Eye (tissue), 1 donor: Measurements from ENCODE around the gene NUDT8.
"Not testable (repeated sequence)": the region's sequence is repeated elsewhere in the genome, so short reads cannot be mapped to it uniquely, and the experiment has no call there.

Experiments
- DNase-seq: peaks from one replicate; pipeline ENCODE4 v3.0.0-alpha.2; 2015

Gene NUDT8

DNA sequence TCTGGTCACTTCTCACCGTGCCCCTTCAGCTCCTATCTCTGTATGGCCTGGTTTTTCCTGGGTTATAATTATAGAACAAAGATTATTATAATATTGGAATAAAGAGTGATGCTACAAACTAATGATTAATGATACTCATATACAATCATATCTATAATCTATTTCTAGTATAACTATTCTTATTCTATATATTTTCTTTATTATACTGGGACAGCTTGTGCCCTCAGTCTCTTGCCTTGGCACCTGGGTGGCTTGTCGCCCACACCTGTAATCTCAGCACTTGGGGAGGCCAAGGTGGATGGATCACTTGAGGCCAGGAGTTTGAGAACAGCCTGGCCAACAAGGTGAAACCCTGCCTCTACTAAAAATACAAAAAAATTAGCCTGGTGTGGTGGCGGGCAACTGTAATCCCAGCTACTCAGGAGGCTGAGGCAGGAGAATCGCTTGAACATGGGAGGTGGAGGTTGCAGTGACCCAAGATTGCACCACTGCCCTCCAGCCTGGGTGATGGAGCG lies 30.0 kb upstream of the NUDT8 start:
- not testable (repeated sequence) for DNase-seq

DNA sequence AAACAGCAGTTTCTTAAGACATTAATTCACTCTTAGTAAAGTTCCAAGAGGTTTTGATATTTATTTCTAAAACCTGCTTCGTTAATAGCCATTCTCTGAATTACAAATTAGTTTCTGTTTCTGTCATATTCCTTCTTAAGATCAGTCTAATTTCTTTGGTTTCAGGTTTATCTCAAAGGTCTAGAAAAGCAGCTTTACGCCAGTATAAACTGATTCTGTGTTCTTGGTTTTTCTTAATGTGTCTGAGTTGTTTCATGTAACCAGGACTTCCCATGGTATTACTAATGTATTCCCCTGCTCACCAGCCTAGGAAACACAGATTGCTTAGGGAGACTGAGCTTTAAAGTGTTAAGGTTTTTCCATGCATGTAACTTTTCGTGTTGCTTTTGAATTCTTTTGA lies 27.6 kb upstream of the NUDT8 start:
- DNase-seq: no peak

DNA sequence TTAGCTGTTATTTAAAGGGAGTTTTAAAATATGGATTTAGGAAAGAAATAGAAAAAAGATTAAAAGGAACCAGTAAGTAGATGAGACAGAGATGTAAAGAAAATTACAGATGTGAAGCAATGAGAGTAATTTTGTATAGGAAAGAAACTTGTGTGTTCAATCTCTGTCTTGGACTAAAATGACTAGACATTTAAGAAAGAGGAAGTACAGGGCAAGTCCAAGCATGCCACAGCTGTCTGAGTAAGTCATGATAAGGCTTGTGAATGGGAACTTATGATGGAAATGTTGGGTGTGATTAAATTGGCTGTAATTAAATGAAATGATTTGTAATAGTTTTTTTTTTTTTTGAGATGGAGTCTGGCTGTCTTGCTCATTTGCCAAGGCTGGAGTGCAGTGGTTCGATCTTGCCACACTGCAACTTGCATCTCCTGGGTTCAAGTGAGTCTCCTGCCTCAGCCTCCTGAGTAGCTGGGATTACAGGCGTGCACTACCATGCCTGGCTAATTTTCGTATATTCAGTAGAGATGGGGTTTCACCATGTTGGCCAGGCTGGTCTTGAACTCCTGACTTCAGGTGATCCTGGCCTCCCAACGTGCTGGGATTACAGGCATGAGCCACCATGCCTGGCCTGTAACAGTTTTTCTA lies 26.7 kb upstream of the NUDT8 start:
- no peak for DNase-seq

DNA sequence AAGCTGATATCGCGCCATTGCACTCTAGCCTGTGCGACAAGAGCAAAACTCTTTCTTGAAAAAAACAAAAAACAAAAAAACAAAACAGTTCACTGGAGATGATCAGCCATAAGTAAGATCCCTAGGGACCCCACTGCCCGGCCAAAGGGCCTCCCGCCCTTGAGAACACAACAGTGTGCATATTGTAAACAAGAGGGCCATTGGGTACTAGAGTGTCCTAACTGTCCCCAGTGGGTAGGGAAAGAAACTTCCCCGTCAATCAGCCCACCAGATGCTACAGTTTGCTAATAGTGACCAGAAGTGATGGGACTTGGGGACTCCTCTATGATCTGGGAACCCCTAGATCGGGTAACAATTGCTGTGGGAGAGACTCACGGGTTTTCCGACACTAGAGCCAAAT lies 24.5 kb upstream of the NUDT8 start:
- DNase-seq: no peak

DNA sequence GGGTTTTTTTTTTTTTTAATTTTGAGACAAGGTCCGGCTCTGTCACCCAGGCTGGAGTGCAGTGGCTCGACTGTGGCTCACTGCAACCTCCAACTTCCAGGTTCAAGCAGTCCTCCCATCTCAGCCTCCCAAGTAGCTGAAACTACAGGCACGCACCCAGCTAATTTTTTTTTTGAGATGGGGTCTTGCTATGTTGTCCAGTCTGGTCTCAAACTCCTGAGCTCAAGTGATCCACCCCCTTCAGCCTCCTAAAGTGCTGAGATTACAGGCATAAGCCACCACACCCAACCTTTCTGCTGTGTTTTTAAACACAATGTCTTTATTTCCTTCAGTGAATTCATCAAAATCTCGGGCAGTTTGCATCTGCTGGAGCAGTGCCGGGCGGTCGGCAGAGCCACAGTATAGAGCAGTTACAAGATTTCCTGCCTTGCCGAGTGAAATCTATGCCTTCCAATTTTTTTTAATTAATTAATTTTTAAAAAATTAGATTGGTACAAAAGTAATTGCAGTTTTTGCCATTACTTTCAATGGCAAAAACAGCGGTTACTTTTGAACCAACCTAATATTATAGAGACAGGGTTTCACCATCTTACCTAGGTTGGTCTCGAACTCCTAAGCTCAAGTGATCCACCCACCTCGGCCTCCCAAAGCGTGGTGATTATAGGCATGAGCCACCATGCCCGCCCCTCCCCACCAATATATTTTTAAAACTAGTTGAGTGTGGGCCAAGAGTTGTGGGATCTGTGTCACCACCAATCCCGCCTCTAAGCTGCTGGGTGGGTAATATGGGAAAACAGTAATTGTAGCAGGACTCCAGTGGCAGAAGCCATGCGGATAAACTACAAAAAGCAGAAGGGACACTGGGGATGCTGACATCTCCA lies 23.5 kb upstream of the NUDT8 start:
- DNase-seq: no peak

DNA sequence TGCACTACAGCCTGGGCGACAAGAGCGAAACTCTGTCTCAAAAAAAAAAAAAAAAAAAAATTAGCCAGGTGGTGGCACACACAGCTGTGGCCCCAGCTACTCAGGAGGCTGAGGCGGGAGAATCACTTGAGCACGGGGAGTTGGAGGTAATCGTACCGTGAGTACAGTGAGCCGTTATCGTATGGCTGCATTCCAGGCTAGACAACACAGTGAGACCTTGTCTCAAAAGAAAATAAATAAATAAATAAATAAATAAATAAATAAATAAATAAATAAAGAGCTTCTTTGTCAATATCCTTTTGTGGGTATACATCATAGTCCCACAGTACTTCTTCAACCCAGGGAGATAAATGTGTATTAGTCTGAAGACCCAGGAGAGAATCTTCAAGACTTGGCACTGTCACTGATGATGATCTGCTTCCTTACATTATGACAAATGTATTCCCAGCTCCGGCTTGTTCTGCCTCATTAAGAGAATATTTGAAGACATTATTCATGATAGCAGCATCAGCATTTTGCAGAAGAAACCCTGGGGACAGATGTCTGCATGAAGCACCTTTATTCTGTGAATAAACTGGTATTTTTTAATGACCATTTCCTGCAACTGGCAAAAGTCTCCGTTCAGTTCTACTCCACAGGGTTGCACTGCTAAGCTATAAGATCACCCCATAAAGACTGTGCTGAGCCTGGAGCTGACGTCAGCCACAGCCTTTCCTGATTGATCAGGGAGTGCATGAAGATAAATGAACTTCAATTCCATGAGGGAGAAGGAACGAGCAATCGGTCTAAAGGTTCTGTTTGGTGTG lies 22.4 kb upstream of the NUDT8 start:
- peak; percentile 48 for DNase-seq

GRCh38 chr11:67649634-67650510 lies 20.1 kb upstream of the NUDT8 start:
- peak; percentile 37 for DNase-seq

DNA sequence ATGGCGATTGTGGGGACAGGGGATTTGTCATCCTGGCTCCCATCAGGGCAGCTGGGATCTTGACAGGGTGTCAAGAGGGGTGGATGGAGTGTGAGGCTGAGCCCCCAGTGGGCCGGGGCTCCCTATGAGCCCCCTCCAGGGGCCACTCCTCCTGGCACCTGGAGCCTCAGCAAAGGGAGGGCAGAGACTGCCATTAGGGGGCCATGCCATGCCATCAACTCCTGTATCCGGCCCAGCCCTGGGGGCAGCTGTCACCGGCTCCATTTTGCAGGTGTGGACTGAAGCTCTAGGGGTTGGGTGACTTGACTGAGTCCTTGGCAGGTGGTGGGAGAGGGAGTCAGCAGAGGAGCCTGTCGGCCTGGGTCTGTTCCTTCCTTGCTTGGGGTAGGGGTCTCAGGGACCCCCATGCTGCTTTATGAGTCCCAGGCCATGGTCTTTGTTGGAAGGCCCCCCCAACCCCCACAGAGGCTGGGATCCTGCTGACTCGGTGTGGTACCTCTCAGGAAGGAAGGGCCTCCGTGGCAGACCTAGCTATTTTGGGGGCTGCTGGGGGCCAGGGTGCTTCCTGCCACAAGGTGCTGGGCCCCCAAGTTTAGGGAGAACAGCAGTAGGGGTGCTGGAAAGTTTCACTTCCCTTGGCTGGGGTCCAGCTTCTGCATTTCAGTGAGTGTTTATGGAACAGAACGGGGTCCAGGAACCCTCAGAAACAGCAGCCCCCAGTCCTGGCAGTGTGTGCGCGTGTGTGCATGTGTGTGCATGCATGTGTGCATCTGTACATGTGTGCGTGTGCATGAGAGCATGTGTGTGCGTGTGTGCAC lies 19.3 kb upstream of the NUDT8 start:
- no peak for DNase-seq

GRCh38 chr11:67648140-67648795 lies 18.5 kb upstream of the NUDT8 start:
- peak; percentile 21 for DNase-seq

DNA sequence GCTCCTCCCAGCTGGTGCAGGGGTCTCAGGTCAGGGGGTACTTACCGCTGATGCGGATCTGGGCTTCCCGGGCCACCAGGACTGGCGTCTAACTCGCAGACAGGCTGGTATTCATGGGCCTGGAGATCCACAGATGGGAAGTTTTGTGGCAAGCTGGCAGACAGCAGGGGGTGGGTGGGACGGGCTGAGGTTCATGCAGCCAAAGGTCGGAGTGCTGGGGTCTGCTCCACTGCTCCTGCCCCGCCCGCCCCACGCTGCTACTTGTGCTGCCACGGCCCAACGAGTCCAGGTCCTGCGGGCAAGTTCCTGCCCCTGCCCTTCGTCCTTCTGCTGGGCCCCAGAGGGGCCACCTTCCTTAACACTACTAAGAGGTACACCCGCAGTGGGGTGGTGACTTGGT lies 17.7 kb upstream of the NUDT8 start:
- DNase-seq: no peak

DNA sequence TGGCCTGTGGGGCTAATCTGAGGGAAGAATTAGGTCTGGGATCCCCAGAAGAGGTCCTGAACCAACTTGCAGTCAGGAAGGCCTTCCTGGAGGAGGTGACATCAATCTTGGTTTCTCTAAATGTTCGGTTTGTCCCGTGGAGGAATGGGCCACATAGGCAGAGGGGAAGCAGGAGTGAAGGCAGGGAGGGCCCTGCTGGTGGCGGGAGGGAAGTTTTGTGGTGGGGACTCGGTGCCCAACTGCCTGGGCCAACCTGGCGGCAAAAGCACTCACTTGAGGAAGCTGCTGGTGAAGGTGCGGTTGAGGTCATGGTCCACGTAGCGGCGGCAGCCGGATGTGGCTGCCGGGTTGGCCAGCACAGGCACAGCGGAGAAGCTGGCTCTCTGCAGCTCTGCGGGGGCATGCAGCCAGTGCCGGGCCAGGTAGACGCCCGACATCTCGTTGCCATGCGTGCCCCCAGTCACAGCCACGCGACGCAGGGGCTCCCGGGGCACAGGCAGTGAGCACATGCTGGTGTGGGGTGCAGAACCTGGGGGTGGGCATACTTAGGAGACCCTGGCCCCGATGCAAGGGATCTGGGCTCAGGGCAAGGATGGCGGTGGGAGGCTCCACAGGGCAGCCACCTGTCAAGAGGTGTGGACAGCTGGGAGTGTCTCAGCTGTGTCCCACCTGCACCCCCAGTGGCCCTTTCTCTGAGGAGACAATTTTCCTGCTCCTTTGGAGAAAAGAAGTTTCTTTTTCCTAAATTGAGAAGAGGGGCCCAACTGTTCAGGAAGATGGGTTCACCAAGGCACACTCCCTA lies 17.0 kb upstream of the NUDT8 start:
- no peak for DNase-seq

DNA sequence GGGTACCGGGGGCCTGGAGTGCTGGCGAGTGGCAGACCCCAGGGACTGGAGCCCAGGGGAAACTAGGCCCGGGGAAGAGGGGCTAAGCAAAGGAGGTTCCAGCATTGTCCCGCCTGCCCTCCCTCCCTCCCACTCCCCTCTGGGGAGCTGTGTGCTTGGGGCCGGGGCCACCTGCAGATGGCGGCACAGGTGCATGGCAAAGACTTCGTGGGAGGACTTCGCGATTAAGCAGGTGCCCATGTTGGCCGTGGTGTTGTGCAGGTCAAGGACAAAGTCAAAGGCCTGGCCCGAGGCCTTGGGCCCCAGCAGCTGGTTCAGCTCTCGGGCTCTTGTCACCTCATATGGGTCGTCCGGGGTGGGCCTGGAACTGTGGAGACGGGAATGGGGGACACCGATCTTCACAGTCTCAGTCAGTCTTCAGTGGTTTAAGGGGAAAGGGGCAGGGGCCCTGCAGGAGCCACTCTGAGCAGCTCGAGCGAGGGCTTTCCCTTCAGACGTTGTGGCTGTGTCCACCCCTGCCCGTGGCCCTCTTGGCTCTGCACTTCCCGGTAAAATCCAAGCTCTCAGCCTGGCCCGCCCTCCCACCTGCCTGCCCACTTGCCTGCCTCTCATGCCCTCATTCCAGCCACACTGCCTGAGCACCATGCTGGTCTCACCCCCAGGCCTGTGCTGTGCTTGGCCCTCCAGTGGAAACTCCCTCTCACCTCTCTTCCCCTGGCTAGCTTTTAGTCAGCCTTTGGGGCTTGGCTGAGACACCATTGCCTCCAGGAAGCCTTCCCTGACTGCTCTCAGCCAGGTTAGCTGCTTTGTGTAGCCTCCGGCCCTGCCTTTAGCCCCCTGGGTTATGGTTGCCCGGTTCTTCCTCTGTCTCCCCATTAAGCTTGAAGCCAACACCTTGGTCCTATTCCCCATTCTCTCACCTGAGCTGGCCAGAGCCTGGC lies 16.1 kb upstream of the NUDT8 start:
- DNase-seq: no peak

DNA sequence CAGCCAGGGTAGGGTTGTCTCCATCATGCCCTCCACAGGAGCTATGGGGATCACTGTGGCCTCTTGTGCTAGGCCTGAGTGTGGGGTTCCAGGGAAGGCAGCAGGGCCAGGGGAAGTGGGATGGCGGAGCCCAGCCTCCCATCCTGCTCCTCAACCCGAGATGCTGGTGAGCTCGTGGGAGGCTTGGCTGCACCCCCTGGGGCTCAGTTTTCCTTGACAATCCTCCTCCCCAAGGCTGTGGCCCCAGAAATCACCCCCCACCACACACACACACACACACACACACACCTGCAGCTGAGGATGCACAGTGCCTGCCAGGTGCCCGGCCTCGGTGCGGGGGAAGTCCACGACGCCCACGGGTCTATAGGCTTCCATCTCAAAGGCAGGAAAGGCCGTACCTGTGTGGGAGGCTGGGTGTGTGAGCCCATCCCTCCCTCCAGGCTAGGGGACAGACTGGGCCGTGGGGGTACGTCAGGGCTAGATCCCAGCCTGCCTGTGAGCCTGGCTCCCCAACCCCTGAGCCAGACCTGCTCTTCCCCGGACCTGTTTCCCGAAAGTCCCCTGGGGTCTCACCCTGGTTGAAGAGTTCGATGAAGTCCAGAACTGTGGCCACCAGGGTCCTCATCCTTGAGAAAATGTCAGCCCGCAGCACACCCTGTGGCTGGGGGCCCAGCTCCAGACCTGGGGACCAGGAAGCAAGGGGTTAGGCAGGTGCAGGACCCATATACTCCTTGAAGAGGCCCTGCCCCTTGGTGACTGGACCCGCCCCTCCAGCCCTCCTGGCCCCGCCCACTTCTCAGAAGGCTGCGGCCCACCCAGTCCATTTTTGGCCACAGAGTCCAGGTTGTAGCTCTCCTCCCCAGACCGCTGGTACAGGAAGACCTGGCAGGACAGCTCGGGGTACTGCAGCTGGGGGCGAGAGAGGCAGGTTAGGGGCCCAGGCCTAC lies 15.0 kb upstream of the NUDT8 start:
- DNase-seq: no peak

GRCh38 chr11:67644042-67644441 lies 14.3 kb upstream of the NUDT8 start:
- DNase-seq: no peak

GRCh38 chr11:67642173-67643120 lies 12.7 kb upstream of the NUDT8 start:
- DNase-seq: no peak
